Gastroesophageal sphincter (tissue), 4 donors: Measurements from ENCODE around the gene ZBTB4. TPM values are rescaled to one million over a fixed set of nuclear protein-coding genes. Genes with fewer than 3 reads are reported as not detected.

Experiments used
- ATAC-seq: fragments of 150-250 bp; one replicate; pipeline ENCODE4 v1.9.1; 2016; ENCODE audit warnings: mild to moderate bottlenecking, moderate library complexity
- H3K27ac ChIP-seq, 4 donors: fragments of 200-600 bp; sonication (generic) in 3 of 4; 1 replicate in 3 of 4; 2 replicates in 1 of 4; pipeline ENCODE4 v1.5.1; 2016 to 2019
- H3K27me3 ChIP-seq: fragments of 200-600 bp; sonication (generic); one replicate; pipeline ENCODE4 v1.5.1; 2019
- H3K36me3 ChIP-seq, 2 donors: fragments of 200-600 bp; sonication (generic); one replicate each; pipeline ENCODE4 v1.5.1; 2019; ENCODE audit warnings: control low read depth in 1 of 2
- H3K4me1 ChIP-seq, 3 donors: fragments of 200-600 bp; sonication (generic); 1 replicate in 2 of 3; 2 replicates in 1 of 3; pipeline ENCODE4 v1.5.1; 2016 to 2019; ENCODE audit warnings: control low read depth in 2 of 3
- H3K4me3 ChIP-seq, 2 donors: fragments of 200-600 bp; sonication (generic); one replicate each; pipeline ENCODE4 v1.5.1; 2019; ENCODE audit warnings: mild to moderate bottlenecking in 1 of 2, moderate library complexity in 1 of 2
- H3K9me3 ChIP-seq, 3 donors: fragments of 200-600 bp; sonication (generic); one replicate each; pipeline ENCODE4 v1.5.1; 2017 to 2019; ENCODE audit warnings: control low read depth in 2 of 3
- EP300 ChIP-seq: sonication (generic); formaldehyde crosslinking; IDR thresholded peaks from one replicate; pipeline ENCODE4 v1.6.1; 2017; ENCODE audit warnings: antibody characterized with exemption, mild to moderate bottlenecking
- POLR2A ChIP-seq, 2 donors: fragments of 450-650 bp; IDR thresholded peaks; one replicate each; pipeline ENCODE4 v1.6.1; 2017; ENCODE audit warnings: antibody characterized with exemption in 2 of 2, mild to moderate bottlenecking in 2 of 2, moderate library complexity in 1 of 2
- POLR2AphosphoS5 ChIP-seq: sonication (generic); formaldehyde crosslinking; IDR thresholded peaks from one replicate; pipeline ENCODE4 v1.6.1; 2017; ENCODE audit warnings: antibody characterized with exemption
- WGBS, 2 donors: methylation state at CpG; one replicate each; pipeline ENCODE4 v1.1.5; 2018; ENCODE audit warnings: low coverage in 1 of 2; 5-methylcytosine and 5-hydroxymethylcytosine counted together
- total RNA-seq, 4 donors: library from RNA; depleted of rRNA; stranded (reverse); fragments of >200 nt; gene quantifications; one replicate each; pipeline ENCODE4 v1.1.0, GENCODE V29; 2016
- TF ChIP-seq, protein P1 (sequence below), 4 experiments: fragments of 200-600 bp in 2 of 4; fragments of 450-650 bp in 2 of 4; sonication (generic) in 1 of 4; IDR thresholded peaks; one replicate each; pipeline ENCODE4 v1.5.1; 2017 to 2019; ENCODE audit warnings: antibody characterized with exemption in 4 of 4, mild to moderate bottlenecking in 2 of 4, moderate library complexity in 2 of 4

Gene ZBTB4
- total RNA-seq, 4 donors from 2014 or later: 68.4 to 115 (median 80.2) TPM

DNA sequence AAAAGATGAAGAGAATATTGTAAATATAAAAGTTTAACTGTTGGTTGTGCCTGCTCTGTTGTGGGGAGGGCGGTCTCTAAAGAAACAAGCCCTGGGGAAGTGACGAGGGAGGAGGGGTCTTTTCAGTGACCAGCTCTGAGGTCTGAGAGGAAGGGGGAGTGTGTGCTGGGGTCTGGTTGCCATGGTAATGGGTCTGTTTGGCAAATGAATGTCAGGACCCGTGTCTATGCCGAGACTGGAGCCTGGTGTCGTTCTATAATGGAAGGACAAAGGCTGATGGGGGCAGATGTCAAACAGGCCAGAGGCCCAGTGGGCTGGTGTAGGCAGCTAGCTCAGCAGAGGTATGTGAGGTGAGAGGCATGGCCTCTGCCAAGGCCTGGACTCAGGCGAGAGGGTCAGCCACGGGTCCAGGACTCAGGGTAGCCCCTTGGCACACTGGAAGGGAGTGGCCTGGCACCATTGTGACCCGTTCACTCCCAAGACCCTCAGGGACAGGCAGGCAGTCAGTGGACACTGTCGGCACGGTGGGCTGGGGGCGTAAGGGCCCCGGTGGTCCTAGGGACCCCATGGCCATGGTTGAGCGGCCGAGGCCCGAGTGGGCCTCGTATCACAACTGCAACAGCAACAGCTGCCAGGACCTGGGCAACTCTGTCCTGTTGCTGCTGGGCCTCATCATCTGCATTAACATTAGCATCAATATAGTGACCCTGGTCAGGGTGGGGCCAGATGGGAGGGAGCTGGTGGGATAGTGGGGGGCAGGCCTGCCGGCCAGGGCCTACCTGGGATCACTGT, 59.4 kb downstream of the ZBTB4 start, which contains the start of gene SPEM1:
SPEM1 (plus strand) TSS at position 506 of the 792 bp plus-strand sequence; CDS start at position 567, 61 bp downstream.
- Histone ChIP-seq H3K9me3 (no peaks in the 10 kb centered on the region), H3K36me3 (peaks cover 0 to 33% of the 10 kb centered on the region in 2 donors), H3K4me1 (no peaks in the 10 kb centered on the region), H3K27me3 (peaks cover 16% of the 10 kb centered on the region), H3K27ac (no peak within 1 kb of the TSS), H3K4me3 (no peak within 1 kb of the TSS)
- TF ChIP-seq, protein P1, sequence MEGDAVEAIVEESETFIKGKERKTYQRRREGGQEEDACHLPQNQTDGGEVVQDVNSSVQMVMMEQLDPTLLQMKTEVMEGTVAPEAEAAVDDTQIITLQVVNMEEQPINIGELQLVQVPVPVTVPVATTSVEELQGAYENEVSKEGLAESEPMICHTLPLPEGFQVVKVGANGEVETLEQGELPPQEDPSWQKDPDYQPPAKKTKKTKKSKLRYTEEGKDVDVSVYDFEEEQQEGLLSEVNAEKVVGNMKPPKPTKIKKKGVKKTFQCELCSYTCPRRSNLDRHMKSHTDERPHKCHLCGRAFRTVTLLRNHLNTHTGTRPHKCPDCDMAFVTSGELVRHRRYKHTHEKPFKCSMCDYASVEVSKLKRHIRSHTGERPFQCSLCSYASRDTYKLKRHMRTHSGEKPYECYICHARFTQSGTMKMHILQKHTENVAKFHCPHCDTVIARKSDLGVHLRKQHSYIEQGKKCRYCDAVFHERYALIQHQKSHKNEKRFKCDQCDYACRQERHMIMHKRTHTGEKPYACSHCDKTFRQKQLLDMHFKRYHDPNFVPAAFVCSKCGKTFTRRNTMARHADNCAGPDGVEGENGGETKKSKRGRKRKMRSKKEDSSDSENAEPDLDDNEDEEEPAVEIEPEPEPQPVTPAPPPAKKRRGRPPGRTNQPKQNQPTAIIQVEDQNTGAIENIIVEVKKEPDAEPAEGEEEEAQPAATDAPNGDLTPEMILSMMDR (IDR thresholded peaks at IDR 0.05): no peak
- no peak for TF ChIP-seq EP300
- TF ChIP-seq POLR2A (IDR thresholded peaks at IDR 0.05): no peak
- no peak for TF ChIP-seq POLR2AphosphoS5
- 19 to 70% methylated on average over 3 to 13 of the region's 17 CpGs for WGBS, 2 donors
- ATAC-seq: no peak

DNA sequence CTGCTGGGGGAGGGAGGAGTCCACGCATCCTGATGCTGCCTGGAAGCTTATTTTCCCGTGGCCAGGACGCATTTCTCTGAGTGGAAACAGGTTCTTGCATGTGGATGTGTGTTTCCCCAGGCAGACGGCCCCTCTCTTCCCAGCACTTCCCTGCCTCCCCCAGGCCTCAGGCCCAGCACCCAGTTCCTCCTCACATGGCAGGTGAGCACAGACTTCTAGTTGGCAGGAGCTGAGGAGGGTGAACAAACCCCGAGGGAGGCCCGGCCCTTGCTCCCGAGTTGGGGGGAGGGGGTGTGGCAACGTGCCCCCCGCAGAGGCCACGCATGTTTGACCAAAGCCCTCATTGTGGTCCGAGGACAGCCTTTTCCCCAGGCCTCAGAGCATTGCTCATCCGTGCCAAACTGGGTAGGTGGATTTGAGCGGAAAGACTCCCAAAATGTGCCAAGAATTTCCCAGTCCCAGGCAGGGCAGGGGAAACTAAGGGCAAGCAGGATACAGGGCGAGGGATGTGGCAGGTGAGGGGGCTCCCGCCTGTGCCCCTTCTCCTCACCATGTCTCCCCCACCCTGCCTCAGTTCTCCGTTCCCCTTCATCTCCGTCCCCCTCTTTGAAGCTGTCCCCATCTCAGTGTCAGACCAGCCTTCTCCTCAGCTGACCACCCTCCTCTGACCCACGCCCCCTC, 60.8 kb downstream of the ZBTB4 start:
- H3K27ac ChIP-seq: no peak overlapping the region
- WGBS, 2 donors: 75% methylated on average over 2 of the region's 18 CpGs; no CpG with 5 or more reads in 1 of the 2 donors

GRCh38 chr17:7417056-7417655, 62.3 kb downstream of the ZBTB4 start:
- H3K36me3 ChIP-seq: peaks cover 0 to 41% of the 10 kb centered on the region in 2 donors
- ATAC-seq: no peak
- no peaks in the 10 kb centered on the region for H3K4me1 ChIP-seq
- no peak overlapping the region for H3K27ac ChIP-seq
- no peak for TF ChIP-seq EP300
- TF ChIP-seq POLR2A (IDR thresholded peaks at IDR 0.05): no peak
- no peak for TF ChIP-seq POLR2AphosphoS5
- TF ChIP-seq, protein P1 (IDR thresholded peaks at IDR 0.05): no peak
- 87% methylated on average over 7 of the region's 54 CpGs; no CpG with 5 or more reads in 1 of the 2 donors for WGBS, 2 donors
- H3K9me3 ChIP-seq: no peaks in the 10 kb centered on the region
- no peak overlapping the region for H3K4me3 ChIP-seq
- peaks cover 16% of the 10 kb centered on the region for H3K27me3 ChIP-seq

More for the DNA sequence above, 60.8 kb downstream of the ZBTB4 start:
- Histone ChIP-seq H3K27me3 (peaks cover 16% of the 10 kb centered on the region), H3K4me1 (no peaks in the 10 kb centered on the region), H3K36me3 (peaks cover 0 to 41% of the 10 kb centered on the region in 2 donors), H3K4me3 (no peak overlapping the region), H3K9me3 (no peaks in the 10 kb centered on the region)
- TF ChIP-seq, protein P1 (IDR thresholded peaks at IDR 0.05): no peak
- TF ChIP-seq POLR2AphosphoS5 (no peak), POLR2A (IDR thresholded peaks at IDR 0.05) (no peak), EP300 (no peak)
- no peak for ATAC-seq

DNA sequence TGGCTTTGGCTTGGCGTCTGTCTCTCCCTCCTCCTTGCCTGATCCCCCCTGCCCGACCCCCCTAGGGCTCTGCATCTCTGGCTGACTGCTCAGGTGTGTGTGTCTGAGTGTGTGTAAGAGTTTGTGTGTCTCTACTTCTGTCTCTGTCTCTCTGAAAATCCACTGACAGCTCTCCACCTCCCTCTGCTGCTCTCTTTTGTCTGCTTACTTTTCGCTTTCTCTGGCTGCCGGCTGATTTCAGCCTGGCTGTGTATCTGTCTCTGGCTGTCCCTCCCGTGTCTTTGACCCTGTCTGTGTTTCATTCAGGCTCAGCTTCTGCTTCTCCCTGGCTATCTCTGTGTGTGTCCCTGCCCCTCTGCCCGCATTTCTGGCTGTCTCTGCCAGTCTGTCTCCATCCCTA, 63.1 kb downstream of the ZBTB4 start:
- WGBS, 2 donors: 53 to 66% methylated on average over 4 to 6 of the region's 6 CpGs
- Histone ChIP-seq H3K4me3 (no peak overlapping the region), H3K27me3 (peaks cover 16% of the 10 kb centered on the region), H3K9me3 (no peaks in the 10 kb centered on the region), H3K36me3 (peaks cover 0 to 41% of the 10 kb centered on the region in 2 donors), H3K4me1 (no peaks in the 10 kb centered on the region), H3K27ac (no peak overlapping the region)
- no peak for TF ChIP-seq POLR2A (IDR thresholded peaks at IDR 0.05)
- TF ChIP-seq POLR2AphosphoS5: no peak
- TF ChIP-seq, protein P1 (IDR thresholded peaks at IDR 0.05): no peak
- no peak for TF ChIP-seq EP300
- no peak for ATAC-seq
